ENCODE measurements around the gene ZNF234.
"Not testable (repeated sequence)": the region's sequence is repeated elsewhere in the genome, so short reads cannot be mapped to it uniquely, and the experiment has no call there.

The ZNF234 gene

GRCh38 chr19:44141191-44142058 lies at the start of gene ZNF234:
TSS of gene ZNF234 (plus strand) at chr19:44141554. CDS start at chr19:44144633, 3,079 bp downstream.
- DNase-seq (ENCODE audit: low read depth in 2 of 2), result peak; percentile 59 to 60

DNA sequence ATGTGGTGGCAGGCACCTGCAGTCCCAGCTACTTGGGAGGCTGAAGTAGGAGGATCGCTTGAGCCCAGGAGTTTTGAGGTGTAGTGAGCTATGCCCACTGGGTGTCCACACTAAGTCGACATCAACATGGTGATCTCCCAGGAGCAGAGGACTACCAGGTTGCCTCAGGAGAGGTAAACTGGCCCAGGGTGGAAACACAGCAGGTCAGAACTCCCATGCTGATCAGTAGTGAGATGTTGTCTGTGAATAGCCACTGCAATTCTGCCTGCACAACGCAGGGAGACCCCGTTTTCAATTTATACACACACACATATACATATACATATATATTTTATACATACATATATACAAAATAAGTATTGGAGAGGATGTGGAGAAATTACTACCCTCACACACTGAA lies 49.2 kb upstream of the ZNF234 start:
- DNase-seq (ENCODE audit: low read depth in 2 of 2), result no peak

DNA sequence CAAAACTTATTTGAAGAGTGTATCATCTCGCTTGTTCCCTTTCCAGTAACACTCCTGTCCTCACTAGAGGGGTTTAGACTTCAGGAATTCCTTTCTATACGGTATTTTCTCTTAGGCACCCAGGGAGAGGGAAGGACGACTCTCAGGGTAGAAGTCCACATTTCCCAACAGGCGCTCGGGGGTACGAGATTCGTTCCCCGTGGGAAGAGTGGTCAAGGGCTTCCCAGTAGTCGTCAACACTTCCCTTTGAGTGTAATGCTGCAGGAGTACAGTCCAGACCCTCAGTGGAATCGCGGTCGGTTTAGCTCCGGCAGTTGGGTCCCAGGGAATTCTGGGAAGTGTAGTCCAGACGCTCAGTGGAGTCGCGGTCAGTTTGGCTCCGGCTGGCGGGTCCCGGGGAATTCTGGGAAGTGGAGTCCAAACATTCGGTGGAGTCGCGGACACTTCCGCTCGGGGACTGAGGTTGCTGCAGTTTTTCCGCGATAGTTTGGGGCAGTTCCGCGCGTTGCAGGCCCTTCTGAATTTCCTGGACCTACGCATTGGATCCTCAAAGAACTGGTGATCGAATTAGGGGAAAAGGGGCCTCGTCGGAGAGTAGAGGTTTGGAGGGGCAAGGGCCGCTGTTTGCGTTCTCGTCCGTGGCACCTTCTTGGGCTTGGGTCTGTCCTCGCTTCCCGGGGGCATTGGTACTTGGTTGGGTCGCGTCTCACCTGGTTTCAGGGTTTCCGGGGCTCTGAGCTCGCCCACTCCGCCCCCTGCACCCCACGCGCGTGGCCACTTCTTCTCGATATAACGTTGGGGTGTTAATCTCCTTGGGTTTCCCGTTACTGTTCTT lies 47.2 kb upstream of the ZNF234 start, which contains the start of gene ZNF224:
Gene ZNF224 (plus strand): TSS at position 431 of the 835 bp plus-strand sequence. CDS start 3,513 bp downstream, outside the sequence.
- peak; percentile 67 to 74 for DNase-seq (ENCODE audit: low read depth in 2 of 2)

DNA sequence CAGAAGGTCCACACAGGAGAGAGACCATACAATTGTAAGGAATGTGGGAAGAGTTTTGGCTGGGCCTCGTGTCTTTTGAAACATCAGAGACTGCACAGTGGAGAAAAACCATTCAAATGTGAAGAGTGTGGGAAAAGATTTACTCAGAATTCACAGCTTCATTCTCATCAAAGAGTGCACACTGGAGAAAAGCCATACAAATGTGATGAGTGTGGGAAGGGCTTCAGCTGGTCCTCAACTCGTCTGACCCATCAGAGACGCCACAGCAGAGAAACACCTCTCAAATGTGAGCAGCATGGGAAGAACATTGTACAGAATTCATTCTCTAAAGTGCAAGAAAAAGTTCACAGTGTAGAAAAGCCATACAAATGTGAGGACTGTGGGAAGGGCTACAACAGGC lies 33.6 kb upstream of the ZNF234 start:
- no peak for DNase-seq (ENCODE audit: low read depth in 2 of 2)

DNA sequence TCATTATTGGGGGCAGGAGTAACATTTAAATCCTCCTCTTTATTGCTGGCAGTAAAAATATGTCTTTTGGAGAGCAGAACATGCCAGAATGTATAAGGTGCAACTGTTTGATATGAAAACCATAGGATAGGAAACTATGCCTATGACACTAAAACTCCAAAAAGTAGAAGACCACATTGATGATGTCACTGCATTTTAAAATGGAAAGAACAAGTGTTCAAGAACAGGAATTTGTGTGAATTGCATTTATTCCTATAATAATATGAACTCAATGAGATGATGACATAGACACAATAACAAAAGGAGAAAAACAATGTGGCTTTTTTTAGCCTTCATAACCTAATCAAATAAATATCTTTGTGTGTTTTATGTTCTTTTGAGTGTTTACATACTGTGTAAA lies 31.9 kb upstream of the ZNF234 start:
- no peak for DNase-seq (ENCODE audit: low read depth in 2 of 2)

- DNase-seq (ENCODE audit: low read depth in 2 of 2), result no peak
Observed at GRCh38 chr19:44111910-44112463, 29.4 kb upstream of the ZNF234 start.

- DNase-seq (ENCODE audit: low read depth in 2 of 2), result no peak
Observed at GRCh38 chr19:44112802-44113137, 28.6 kb upstream of the ZNF234 start.

GRCh38 chr19:44113138-44113783 lies 28.1 kb upstream of the ZNF234 start, which contains the start of gene ZNF225:
TSS of gene ZNF225 (plus strand) at chr19:44113399. CDS start at chr19:44115828, 2,429 bp downstream.
- peak; percentile 71 to 78 for DNase-seq (ENCODE audit: low read depth in 2 of 2)

DNA sequence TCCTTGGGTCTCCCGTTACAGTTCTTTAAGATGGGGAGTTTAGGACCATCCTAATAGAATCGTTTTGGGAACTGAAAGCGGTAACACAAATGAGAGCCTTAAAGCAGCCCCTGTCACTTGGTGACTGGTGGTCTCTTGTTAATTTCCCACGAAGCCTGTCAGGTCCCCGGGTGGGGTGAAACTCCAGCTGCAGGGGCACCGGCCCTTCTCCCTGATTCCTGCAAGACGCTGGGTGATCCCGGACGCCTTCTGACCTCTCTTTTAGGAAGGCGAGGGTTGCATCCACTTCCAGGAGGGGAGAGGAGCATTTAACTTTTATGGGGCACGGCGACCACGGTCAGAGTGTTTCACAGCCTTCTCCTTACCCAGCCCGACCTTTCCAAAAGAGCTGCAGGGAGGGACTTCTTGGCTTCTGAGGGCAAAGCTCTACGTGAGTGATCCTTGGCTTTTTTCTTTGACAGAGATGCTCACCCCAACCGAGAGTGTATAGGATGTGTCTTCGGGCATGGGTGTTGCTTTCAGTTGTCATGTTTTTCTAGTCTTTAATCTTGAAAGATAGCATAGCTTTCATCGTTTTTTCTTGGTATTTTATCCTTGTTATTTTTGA lies 27.5 kb upstream of the ZNF234 start:
- no peak for DNase-seq (ENCODE audit: low read depth in 2 of 2)

DNA sequence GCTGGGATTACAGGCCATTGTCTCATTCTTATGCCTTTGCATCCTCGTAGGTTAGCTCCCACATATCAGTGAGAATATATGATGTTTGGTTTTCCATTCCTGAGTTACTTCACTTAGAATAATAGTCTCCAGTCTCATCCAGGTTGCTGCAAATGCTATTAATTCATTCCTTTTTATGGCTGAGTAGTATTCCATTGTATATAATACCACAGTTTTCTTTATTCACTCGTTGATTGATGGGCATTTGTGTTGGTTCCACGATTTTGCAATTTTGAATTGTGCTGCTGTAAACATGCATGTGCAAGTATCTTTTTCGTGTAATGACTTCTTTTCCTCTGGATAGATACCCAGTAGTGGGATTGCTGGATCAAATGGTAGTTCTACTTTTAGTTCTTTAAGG lies 20.2 kb upstream of the ZNF234 start:
- DNase-seq (ENCODE audit: low read depth in 2 of 2), result not testable (repeated sequence)

GRCh38 chr19:44131955-44132354 lies 9.4 kb upstream of the ZNF234 start:
- DNase-seq (ENCODE audit: low read depth in 2 of 2), result no peak

DNA sequence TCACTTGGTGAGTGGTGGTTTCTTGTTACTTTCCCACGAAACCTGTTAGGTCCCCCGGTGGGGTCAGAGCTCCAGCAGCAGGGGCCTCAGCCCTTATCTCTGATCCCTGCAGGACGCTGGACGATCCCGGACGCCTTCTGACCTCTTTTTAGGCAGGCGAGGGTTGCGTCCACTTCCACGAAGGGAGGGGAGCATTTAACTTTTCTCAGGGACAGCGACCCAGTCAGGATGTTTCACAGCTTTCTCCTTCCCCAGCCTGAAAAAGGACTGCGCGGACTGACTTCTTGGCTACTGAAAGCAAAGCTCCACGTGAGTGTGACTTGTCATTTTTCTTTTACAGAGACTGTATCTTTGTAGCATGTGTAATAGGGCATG lies 692 bp downstream of the ZNF234 start:
- DNase-seq (ENCODE audit: low read depth in 2 of 2), result no peak

DNA sequence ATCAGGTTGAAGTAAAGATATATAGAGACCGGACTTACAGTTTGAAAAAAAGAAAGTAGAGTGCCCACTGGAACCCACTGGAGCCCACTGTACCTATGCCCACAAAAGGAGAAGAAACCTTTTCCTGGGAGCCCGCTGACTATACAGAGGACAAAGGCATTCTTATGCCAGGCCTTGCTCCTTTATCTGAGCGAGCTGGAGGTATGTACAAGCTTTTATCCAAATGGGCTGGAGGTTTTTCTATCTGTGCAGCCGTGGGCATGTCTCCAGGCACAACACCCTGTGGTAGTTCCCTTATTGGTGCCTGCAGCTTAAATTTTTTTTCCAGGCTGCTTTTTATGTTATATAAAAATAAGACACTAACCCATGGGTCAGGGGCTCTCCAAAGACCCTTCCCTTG lies 8.4 kb downstream of the ZNF234 start:
- no peak for DNase-seq (ENCODE audit: low read depth in 2 of 2)

- DNase-seq (ENCODE audit: low read depth in 2 of 2), result no peak
Observed at GRCh38 chr19:44151491-44151890, 10.1 kb downstream of the ZNF234 start.

DNA sequence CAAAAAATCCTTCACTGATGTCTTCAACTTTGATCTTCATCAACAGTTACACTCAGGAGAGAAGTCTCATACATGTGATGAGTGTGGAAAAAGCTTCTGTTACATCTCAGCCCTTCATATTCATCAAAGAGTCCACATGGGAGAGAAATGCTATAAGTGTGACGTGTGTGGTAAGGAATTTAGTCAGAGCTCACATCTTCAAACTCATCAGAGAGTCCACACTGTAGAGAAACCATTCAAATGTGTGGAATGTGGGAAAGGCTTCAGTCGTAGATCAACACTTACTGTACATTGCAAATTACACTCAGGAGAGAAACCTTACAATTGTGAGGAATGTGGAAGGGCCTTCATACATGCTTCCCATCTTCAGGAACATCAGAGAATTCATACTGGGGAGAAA lies 15.1 kb downstream of the ZNF234 start:
- DNase-seq (ENCODE audit: low read depth in 2 of 2), result no peak

DNA sequence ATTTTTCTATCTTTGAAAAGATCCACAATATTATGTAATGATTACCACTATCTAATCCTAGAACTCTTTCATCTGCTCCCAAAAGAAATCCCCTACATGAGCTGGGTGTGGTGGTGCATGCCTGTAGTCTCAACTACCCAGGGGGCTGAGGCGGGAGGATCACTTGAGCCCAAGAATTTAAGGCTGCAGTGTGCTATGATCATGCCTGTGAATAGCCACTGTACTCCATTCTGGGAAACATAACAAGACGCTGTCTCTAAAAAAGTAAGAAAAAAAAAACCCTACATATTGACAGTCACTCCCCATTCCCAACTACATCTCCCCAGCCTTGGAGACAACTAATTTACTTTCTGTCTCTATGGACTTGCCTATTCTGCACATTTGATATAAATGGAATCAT lies 22.4 kb downstream of the ZNF234 start:
- DNase-seq (ENCODE audit: low read depth in 2 of 2), result no peak

DNA sequence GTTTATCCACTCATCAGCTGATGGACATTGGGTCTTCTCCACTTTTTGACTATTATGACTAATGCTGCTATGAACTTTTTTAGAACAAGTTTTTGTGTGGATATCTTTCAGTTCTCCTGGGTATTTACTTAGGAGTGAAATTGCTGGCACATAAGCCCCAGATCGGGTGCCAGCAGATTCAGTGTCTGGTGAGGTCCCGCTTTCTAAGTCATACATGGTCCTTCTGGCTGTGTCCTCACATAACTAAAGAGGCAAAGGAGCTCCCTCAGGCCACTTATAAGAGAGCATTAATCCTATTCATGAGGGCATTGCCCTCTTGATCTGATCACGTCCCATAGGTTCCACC lies 22.9 kb downstream of the ZNF234 start:
- no peak for DNase-seq (ENCODE audit: low read depth in 2 of 2)

DNA sequence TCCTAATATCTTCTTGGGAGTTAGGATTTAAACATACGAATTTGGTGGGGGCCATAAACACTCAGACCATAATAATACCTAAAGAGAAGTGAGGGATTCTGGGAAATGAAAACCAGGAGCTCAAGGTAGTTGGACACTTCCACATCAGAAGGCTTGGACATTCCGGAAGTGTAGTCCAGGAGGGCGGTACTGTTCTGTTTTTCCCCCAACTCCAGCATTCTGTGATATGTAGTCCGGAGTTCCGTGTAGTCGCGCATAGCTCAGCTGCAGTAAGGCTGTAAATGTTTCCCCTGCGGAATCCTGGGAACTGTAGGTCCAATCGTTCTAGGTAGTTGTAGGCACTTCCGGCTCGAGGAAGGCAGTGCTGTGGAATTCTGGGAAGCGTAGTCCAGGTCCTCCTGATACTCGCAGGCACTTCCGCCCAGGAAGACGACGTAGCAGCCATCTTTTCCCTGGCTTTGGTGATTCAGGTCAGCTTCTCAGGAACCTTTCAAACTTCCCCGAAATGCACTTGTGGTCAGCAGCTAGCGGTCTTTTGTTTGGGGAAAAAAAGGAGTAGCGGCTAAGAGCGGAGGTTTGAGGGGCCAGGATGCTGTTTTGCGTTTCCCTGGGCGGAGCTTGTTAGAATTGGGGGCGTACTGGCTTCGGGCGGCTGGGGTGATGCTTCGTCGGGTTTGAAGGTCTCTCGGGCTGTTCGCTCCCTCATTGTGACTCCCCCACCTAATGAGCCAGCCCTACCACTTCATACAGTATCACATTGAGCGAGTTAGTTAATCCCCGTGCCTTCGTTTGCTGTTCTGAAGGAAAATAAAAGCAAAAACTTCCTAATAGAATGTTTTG lies 23.5 kb downstream of the ZNF234 start, which contains the start of gene ZNF226:
Gene ZNF226 (plus strand): TSS at position 428 of the 840 bp plus-strand sequence. CDS start 4,981 bp downstream, outside the sequence.
- peak; percentile 61 to 68 for DNase-seq (ENCODE audit: low read depth in 2 of 2)

DNA sequence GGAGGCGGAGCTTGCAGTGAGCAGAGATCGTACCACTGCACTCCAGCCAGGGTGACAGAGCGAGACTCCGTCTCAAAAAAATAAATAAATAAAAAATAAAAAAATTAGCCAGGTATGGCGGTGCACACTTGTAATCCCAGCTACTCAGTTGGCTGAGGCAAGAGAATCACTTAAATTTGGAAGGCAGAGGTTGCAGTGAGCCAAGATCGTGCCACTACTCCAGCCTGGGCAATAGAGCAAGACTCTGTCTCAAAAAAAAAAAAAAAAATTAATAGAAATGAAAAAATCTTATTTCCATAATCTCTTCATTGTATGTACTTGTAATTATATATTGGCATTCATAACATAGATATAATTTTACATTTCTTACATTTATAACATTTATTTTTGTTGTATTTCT lies 29.3 kb downstream of the ZNF234 start:
- DNase-seq (ENCODE audit: low read depth in 2 of 2), result not testable (repeated sequence)

- DNase-seq (ENCODE audit: low read depth in 2 of 2), result no peak
Observed at GRCh38 chr19:44176590-44176989, 35.2 kb downstream of the ZNF234 start.

Data from stimulated activated CD4-positive, alpha-beta T cell treated with anti-CD3 and anti-CD28 coated beads, Interleukin-12 subunit alpha, Interleukin-12 subunit beta, amount 100 ng/mL, for 24 hours (primary cell).